Activated CD8-positive, alpha-beta T cell treated with anti-CD3 and anti-CD28 coated beads for 36 hours (primary cell): ENCODE measurements around the gene OTOR. TPM values are rescaled to one million over a fixed set of nuclear protein-coding genes. Genes with fewer than 3 reads are reported as not detected.

Source experiments
- ATAC-seq: fragments of 200-7000 bp; cut with Tn5 transposase; one replicate; pipeline ENCODE4 v1.10.0; 2021; ENCODE audit warnings: mild to moderate bottlenecking, moderate library complexity
- CTCF ChIA-PET: fragments of 350-600 bp; sonication (Branson Sonifier 250); formaldehyde crosslinking; loops from one replicate; lab custom pipeline; 2021; ENCODE audit warnings: antibody characterized with exemption; lab: Charles Lee
- POLR2A ChIA-PET: fragments of 350-600 bp; sonication (Branson Sonifier 250); formaldehyde crosslinking; loops from one replicate; lab custom pipeline; 2021; ENCODE audit warnings: antibody characterized with exemption; lab: Charles Lee
- DNase-seq: peaks from one replicate; pipeline ENCODE4 v3.0.0-alpha.2; 2020
- H3K27ac Mint-ChIP-seq: one replicate; pipeline ENCODE4 v1.8.0; 2021; ENCODE audit warnings: mild to moderate bottlenecking, mixed read lengths
- H3K27me3 Mint-ChIP-seq: one replicate; pipeline ENCODE4 v1.8.0; 2021; ENCODE audit warnings: mixed read lengths
- H3K36me3 Mint-ChIP-seq: one replicate; pipeline ENCODE4 v1.8.0; 2021; ENCODE audit warnings: low read depth, mixed read lengths
- H3K4me1 Mint-ChIP-seq: one replicate; pipeline ENCODE4 v1.8.0; 2021; ENCODE audit warnings: low read depth, mixed read lengths
- H3K4me3 Mint-ChIP-seq: one replicate; pipeline ENCODE4 v1.8.0; 2021; ENCODE audit warnings: mild to moderate bottlenecking, moderate library complexity, mixed read lengths
- H3K9me3 Mint-ChIP-seq: one replicate; pipeline ENCODE4 v1.8.0; 2021; ENCODE audit warnings: mixed read lengths
- CTCF ChIP-seq: fragments of 200-600 bp; IDR thresholded peaks from one replicate; pipeline ENCODE4 v1.8.0; 2022; ENCODE audit warnings: antibody characterized with exemption, mild to moderate bottlenecking
- intact Hi-C: fragments of 100-400 bp; cut with micrococcal nuclease; formaldehyde crosslinking; loops from one replicate; pipeline ENCODE4 v1.10.0; 2022
- total RNA-seq, 2 experiments: library from RNA; stranded (reverse); gene quantifications; one replicate each; pipeline ENCODE4 v1.2.3, GENCODE V29; 2021

The OTOR gene
- total RNA-seq, 2 experiments from 2014 or later: not detected

GRCh38 chr20:16764560-16764959 lies 16.4 kb downstream of the OTOR start:
- no peak overlapping the region for H3K4me3 Mint-ChIP-seq
- H3K36me3 Mint-ChIP-seq: no peaks in the 10 kb centered on the region
- H3K4me1 Mint-ChIP-seq: no peaks in the 10 kb centered on the region
- DNase-seq (no peak), ATAC-seq (no peak)
- H3K9me3 Mint-ChIP-seq: no peaks in the 10 kb centered on the region
- H3K27me3 Mint-ChIP-seq: peaks cover 11% of the 10 kb centered on the region
- TF ChIP-seq CTCF: no peak
- ChIA-PET CTCF (interaction anchor here (1.0 kb wide), 1 partner anchor 37 kb away, joined by 4 read pairs; no protein-coding TSS in a partner anchor), POLR2A (no interaction called here)
- intact Hi-C loops: loop anchor here (5.0 kb wide), 1 partner anchor 247 kb away; no protein-coding TSS in a partner anchor
- H3K27ac Mint-ChIP-seq: no peak overlapping the region

GRCh38 chr20:16771213-16771612 lies 23.1 kb downstream of the OTOR start:
- CTCF ChIA-PET: no interaction called here
- H3K4me3 Mint-ChIP-seq: no peak overlapping the region
- POLR2A ChIA-PET: no interaction called here
- no peaks in the 10 kb centered on the region for H3K36me3 Mint-ChIP-seq
- peaks cover 5% of the 10 kb centered on the region for H3K27me3 Mint-ChIP-seq
- intact Hi-C loops: no loop called here
- no peak for TF ChIP-seq CTCF
- no peak for ATAC-seq
- no peak for DNase-seq
- H3K4me1 Mint-ChIP-seq: no peaks in the 10 kb centered on the region
- H3K9me3 Mint-ChIP-seq: peaks cover 3% of the 10 kb centered on the region
- H3K27ac Mint-ChIP-seq: no peak overlapping the region

GRCh38 chr20:16775961-16776360 lies 27.8 kb downstream of the OTOR start:
- Mint-ChIP-seq H3K9me3 (peaks cover 6% of the 10 kb centered on the region), H3K36me3 (no peaks in the 10 kb centered on the region), H3K4me1 (no peaks in the 10 kb centered on the region), H3K27me3 (peaks cover 7% of the 10 kb centered on the region), H3K4me3 (no peak overlapping the region), H3K27ac (no peak overlapping the region)
- TF ChIP-seq CTCF: no peak
- ChIA-PET POLR2A (no interaction called here), CTCF (interaction anchor here (1.7 to 1.8 kb wide), 2 partner anchors 10 to 25 kb away, joined by 3 read pairs; no protein-coding TSS in a partner anchor)
- no peak for DNase-seq
- intact Hi-C loops: no loop called here
- no peak for ATAC-seq

- DNase-seq: no peak
- POLR2A ChIA-PET: no interaction called here
- no peak for TF ChIP-seq CTCF
- H3K27ac Mint-ChIP-seq: no peak overlapping the region
- H3K4me1 Mint-ChIP-seq: no peaks in the 10 kb centered on the region
- H3K36me3 Mint-ChIP-seq: no peaks in the 10 kb centered on the region
- intact Hi-C loops: no loop called here
- H3K4me3 Mint-ChIP-seq: no peak overlapping the region
- CTCF ChIA-PET: interaction anchor here (1.7 to 1.8 kb wide), 2 partner anchors 11 to 24 kb away, joined by 3 read pairs; no protein-coding TSS in a partner anchor
- no peak for ATAC-seq
- H3K27me3 Mint-ChIP-seq: peaks cover 7% of the 10 kb centered on the region
- peaks cover 9% of the 10 kb centered on the region for H3K9me3 Mint-ChIP-seq
These were observed 29.0 kb downstream of the OTOR start for GRCh38 chr20:16777126-16777525.

- Mint-ChIP-seq H3K9me3 (peaks cover 15% of the 10 kb centered on the region), H3K36me3 (no peaks in the 10 kb centered on the region), H3K27ac (no peak overlapping the region), H3K27me3 (peaks cover 7% of the 10 kb centered on the region), H3K4me3 (no peak overlapping the region), H3K4me1 (no peaks in the 10 kb centered on the region)
- DNase-seq (no peak), ATAC-seq (no peak)
- intact Hi-C loops: no loop called here
- TF ChIP-seq CTCF: no peak
- POLR2A ChIA-PET: no interaction called here
- CTCF ChIA-PET: interaction anchor here (1.1 kb wide), 1 partner anchor 24 kb away, joined by 5 read pairs; no protein-coding TSS in a partner anchor
These were observed 30.0 kb downstream of the OTOR start for GRCh38 chr20:16778159-16778558.
